H9 (cell line): ENCODE data around the gene HTR1B. TPM values are rescaled to one million over a fixed set of nuclear protein-coding genes. Genes with fewer than 3 reads are reported as not detected.

Experiments
- DNase-seq: peaks from one replicate; pipeline ENCODE4 v3.0.0-alpha.2; 2017
- H2AFZ ChIP-seq: one replicate; pipeline ENCODE4 v1.6.1; 2013; ENCODE audit warnings: mild to moderate bottlenecking, low read length, control low read depth, moderate library complexity
- H2AK5ac ChIP-seq: 2 replicates; pipeline ENCODE4 v1.6.1; 2013; ENCODE audit warnings: low read length, control low read depth, mixed read lengths; ENCODE audit not compliant: insufficient read length
- H2BK120ac ChIP-seq: one replicate; pipeline ENCODE4 v1.6.1; 2013; ENCODE audit warnings: low read depth, mild to moderate bottlenecking, low read length, control low read depth, inconsistent platforms; ENCODE audit not compliant: poor library complexity, severe bottlenecking
- H2BK12ac ChIP-seq: 2 replicates; pipeline ENCODE4 v1.6.1; 2013; ENCODE audit warnings: low read length, control low read depth, mixed read lengths, low read depth; ENCODE audit not compliant: insufficient read length
- H2BK15ac ChIP-seq: 2 replicates; pipeline ENCODE4 v1.6.1; 2013; ENCODE audit warnings: low read depth, low read length, control low read depth
- H2BK20ac ChIP-seq: one replicate; pipeline ENCODE4 v1.6.1; 2013; ENCODE audit warnings: low read depth, mild to moderate bottlenecking, low read length, control low read depth, inconsistent platforms; ENCODE audit not compliant: poor library complexity, severe bottlenecking
- H2BK5ac ChIP-seq: 2 replicates; pipeline ENCODE4 v1.6.1; 2013; ENCODE audit warnings: low read length, control low read depth, mixed read lengths; ENCODE audit not compliant: insufficient read length
- H3K14ac ChIP-seq: 2 replicates; pipeline ENCODE4 v1.6.1; 2013; ENCODE audit warnings: low read length, control low read depth; ENCODE audit not compliant: insufficient read depth
- H3K18ac ChIP-seq: 2 replicates; pipeline ENCODE4 v1.6.1; 2013; ENCODE audit warnings: low read depth, mild to moderate bottlenecking, mixed read lengths, low read length, control low read depth; ENCODE audit not compliant: insufficient read length
- H3K23ac ChIP-seq: 2 replicates; pipeline ENCODE4 v1.6.1; 2013; ENCODE audit warnings: low read length, control low read depth, mixed read lengths, low read depth; ENCODE audit not compliant: insufficient read length
- H3K23me2 ChIP-seq: 2 replicates; pipeline ENCODE4 v1.6.1; 2013; ENCODE audit warnings: low read depth, mild to moderate bottlenecking, mixed read lengths, low read length, control low read depth; ENCODE audit not compliant: insufficient read length, poor library complexity, severe bottlenecking
- H3K27ac ChIP-seq: 2 replicates; pipeline ENCODE4 v1.5.1; 2013; ENCODE audit warnings: low read length, control low read depth, mixed read lengths, low read depth; ENCODE audit not compliant: insufficient read length
- H3K27me3 ChIP-seq: 2 replicates; pipeline ENCODE4 v1.6.1; 2013; ENCODE audit warnings: low read length, control low read depth, inconsistent platforms; ENCODE audit not compliant: insufficient read depth
- H3K4ac ChIP-seq: 2 replicates; pipeline ENCODE4 v1.6.1; 2013; ENCODE audit warnings: low read depth, mild to moderate bottlenecking, control low read depth, inconsistent platforms, low read length, moderate library complexity
- H3K4me1 ChIP-seq: 2 replicates; pipeline ENCODE4 v1.6.1; 2013; ENCODE audit warnings: low read length, control low read depth, inconsistent platforms; ENCODE audit not compliant: insufficient read depth
- H3K4me2 ChIP-seq: 2 replicates; pipeline ENCODE4 v1.6.1; 2013; ENCODE audit warnings: low read length, control low read depth, mixed read lengths; ENCODE audit not compliant: insufficient read length, insufficient read depth
- H3K56ac ChIP-seq: 2 replicates; pipeline ENCODE4 v1.6.1; 2013; ENCODE audit warnings: low read depth, mild to moderate bottlenecking, mixed read lengths, low read length, control low read depth; ENCODE audit not compliant: insufficient read length
- H3K79me1 ChIP-seq: 2 replicates; pipeline ENCODE4 v1.6.1; 2013; ENCODE audit warnings: low read depth, mild to moderate bottlenecking, moderate library complexity, low read length, control low read depth, inconsistent platforms; ENCODE audit not compliant: insufficient read depth, poor library complexity, severe bottlenecking
- H3K79me2 ChIP-seq: 2 replicates; pipeline ENCODE4 v1.6.1; 2013; ENCODE audit warnings: low read length, control low read depth, inconsistent platforms; ENCODE audit not compliant: insufficient read depth
- H3K9ac ChIP-seq: 2 replicates; pipeline ENCODE4 v1.6.1; 2013; ENCODE audit warnings: low read length, control low read depth, mixed read lengths; ENCODE audit not compliant: insufficient read length; ENCODE audit errors: extremely low read depth
- H3K9me3 ChIP-seq: one replicate; pipeline ENCODE4 v1.6.1; 2013; ENCODE audit warnings: low read depth, low read length, inconsistent platforms; ENCODE audit not compliant: control insufficient read depth
- H3T11ph ChIP-seq: one replicate; pipeline ENCODE4 v1.6.1; 2013; ENCODE audit warnings: mild to moderate bottlenecking, low read length, control low read depth, inconsistent platforms
- H4K20me1 ChIP-seq: one replicate; pipeline ENCODE4 v1.6.1; 2013; ENCODE audit not compliant: control insufficient read depth, insufficient read length, insufficient read depth
- H4K5ac ChIP-seq: 2 replicates; pipeline ENCODE4 v1.6.1; 2013; ENCODE audit warnings: low read depth, mild to moderate bottlenecking, mixed read lengths, low read length, control low read depth; ENCODE audit not compliant: insufficient read length
- H4K8ac ChIP-seq: replicated peaks from 2 replicates; pipeline ENCODE4 v1.6.1; 2013; ENCODE audit warnings: low read length, control low read depth, mixed read lengths, low read depth; ENCODE audit not compliant: insufficient read length
- H4K91ac ChIP-seq: 2 replicates; pipeline ENCODE4 v1.6.1; 2013; ENCODE audit warnings: low read depth, mild to moderate bottlenecking, moderate library complexity, mixed read lengths, low read length, control low read depth; ENCODE audit not compliant: insufficient read length
- H3K27ac Mint-ChIP-seq, 3 experiments: 2 replicates in 2 of 3; 3 replicates in 1 of 3; pipeline ENCODE4 v1.8.0; 2020 to 2021; ENCODE audit warnings: mixed read lengths in 3 of 3, mild to moderate bottlenecking in 1 of 3, moderate library complexity in 1 of 3
- H3K27me3 Mint-ChIP-seq: 2 replicates; pipeline ENCODE4 v1.8.0; 2021; ENCODE audit warnings: low read depth, mild to moderate bottlenecking, moderate library complexity, mixed read lengths
- H3K36me3 Mint-ChIP-seq, 3 experiments: 2 replicates in 2 of 3; 3 replicates in 1 of 3; pipeline ENCODE4 v1.8.0; 2020 to 2021; ENCODE audit warnings: low read depth in 3 of 3, mixed read lengths in 3 of 3; ENCODE audit not compliant: insufficient read depth in 1 of 3
- H3K4me1 Mint-ChIP-seq, 2 experiments: 2 replicates each; pipeline ENCODE4 v1.8.0; 2020; ENCODE audit warnings: mixed read lengths in 2 of 2
- H3K4me3 Mint-ChIP-seq, 2 experiments: 2 replicates in 1 of 2; 3 replicates in 1 of 2; pipeline ENCODE4 v1.8.0; 2020 to 2021; ENCODE audit warnings: mild to moderate bottlenecking in 2 of 2, mixed read lengths in 2 of 2, moderate library complexity in 1 of 2
- H3K9me3 Mint-ChIP-seq, 2 experiments: 2 replicates in 1 of 2; 3 replicates in 1 of 2; pipeline ENCODE4 v1.8.0; 2020; ENCODE audit warnings: mild to moderate bottlenecking in 2 of 2, mixed read lengths in 2 of 2, moderate library complexity in 1 of 2
- CTCF ChIP-seq: fragments of 200-600 bp; sonication (generic); conservative IDR thresholded peaks from 3 replicates; pipeline ENCODE4 v1.8.0; 2021; ENCODE audit warnings: antibody characterized with exemption, mild to moderate bottlenecking
- WGBS: extraction: QIAGEN DNeasy Blood & Tissue Kit; methylation state at CpG from one replicate; pipeline ENCODE4 v1.1.7; 2013; ENCODE audit warnings: missing lambda C conversion rate, low lambda C conversion rate, mixed read lengths; ENCODE audit not compliant: insufficient read length; ENCODE audit errors: extremely low coverage; 5-methylcytosine and 5-hydroxymethylcytosine counted together
- total RNA-seq: library from RNA; stranded (reverse); gene quantifications from 2 replicates; pipeline ENCODE4 v1.2.1, GENCODE V29; 2021

Gene HTR1B
- total RNA-seq, 1 experiment from 2014 or later: 0.83 TPM

DNA sequence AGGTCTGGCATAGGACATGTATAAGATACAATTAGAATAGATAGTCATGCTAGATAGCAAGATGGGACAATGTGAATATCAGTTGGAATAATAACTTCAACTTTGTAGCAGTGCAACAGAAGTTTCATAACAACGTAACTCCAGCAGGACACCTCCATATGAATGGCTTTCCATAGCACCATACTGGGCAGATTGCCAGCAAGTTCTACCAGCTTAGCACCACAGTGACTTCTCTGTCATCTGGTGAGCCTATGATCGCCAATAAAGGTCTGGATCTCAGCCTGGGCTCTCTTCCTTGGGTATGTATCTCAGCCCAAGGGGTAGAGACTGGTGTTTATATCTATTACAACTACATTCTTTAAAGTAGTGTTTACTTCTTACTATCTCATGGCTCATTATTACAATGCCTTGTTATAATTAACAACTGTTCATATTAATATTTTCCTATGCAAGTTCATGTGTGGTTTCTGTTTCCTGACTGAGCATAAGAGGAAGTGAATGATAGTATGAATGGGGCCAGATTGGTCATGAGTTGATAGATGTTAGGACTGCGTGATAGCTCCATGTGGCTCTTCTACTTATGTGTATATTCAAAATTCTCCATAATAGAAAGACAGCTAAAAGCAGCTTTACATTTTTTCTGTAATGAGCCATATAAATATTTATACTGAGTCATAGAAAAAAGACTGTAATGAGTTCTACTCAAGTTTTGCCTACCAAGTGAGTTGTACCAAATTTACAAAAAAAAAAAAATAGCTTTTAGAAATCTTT, 22.9 kb downstream of the HTR1B start:
- H2BK20ac ChIP-seq: no peak overlapping the region
- H3K79me2 ChIP-seq: no peaks in the 10 kb centered on the region
- H3K9ac ChIP-seq: no peak overlapping the region
- H3K9me3 ChIP-seq: no peaks in the 10 kb centered on the region
- DNase-seq: no peak
- no peak overlapping the region for H3K14ac ChIP-seq
- H3K56ac ChIP-seq: no peak overlapping the region
- no peak overlapping the region for H3K4ac ChIP-seq
- no peak overlapping the region for H2AFZ ChIP-seq
- no peaks in the 10 kb centered on the region for H3K9me3 Mint-ChIP-seq
- H3K18ac ChIP-seq: no peak overlapping the region
- H3K23me2 ChIP-seq: no peaks in the 10 kb centered on the region
- H3K27me3 ChIP-seq: no peaks in the 10 kb centered on the region
- H3K27ac ChIP-seq: no peak overlapping the region
- H3K4me2 ChIP-seq: no peak overlapping the region
- no peak overlapping the region for H2AK5ac ChIP-seq
- WGBS: no CpG with 5 or more reads among the region's 3 CpGs
- no peak overlapping the region for H2BK5ac ChIP-seq
- no peaks in the 10 kb centered on the region for H3K4me1 ChIP-seq
- H4K91ac ChIP-seq: no peak overlapping the region
- no peaks in the 10 kb centered on the region for H4K20me1 ChIP-seq
- H3K27ac Mint-ChIP-seq: no peak overlapping the region; a peak in 1 of 7 replicates
- no peak overlapping the region for H3T11ph ChIP-seq
- no peaks in the 10 kb centered on the region for H3K79me1 ChIP-seq
- no peak for TF ChIP-seq CTCF
- H3K4me1 Mint-ChIP-seq: peaks cover 0 to 3% of the 10 kb centered on the region in 2 experiments; a peak in 1 of 4 replicates
- no peak overlapping the region for H2BK15ac ChIP-seq
- no peak overlapping the region for H2BK120ac ChIP-seq
- no peaks in the 10 kb centered on the region for H3K27me3 Mint-ChIP-seq
- no peaks in the 10 kb centered on the region for H3K36me3 Mint-ChIP-seq
- no peak overlapping the region for H4K8ac ChIP-seq
- no peak overlapping the region for H2BK12ac ChIP-seq
- no peak overlapping the region for H3K4me3 Mint-ChIP-seq
- H4K5ac ChIP-seq: no peak overlapping the region
- no peak overlapping the region for H3K23ac ChIP-seq
